ENCODE measurements around the gene MAGIX.

- TF ChIP-seq, protein P1, sequence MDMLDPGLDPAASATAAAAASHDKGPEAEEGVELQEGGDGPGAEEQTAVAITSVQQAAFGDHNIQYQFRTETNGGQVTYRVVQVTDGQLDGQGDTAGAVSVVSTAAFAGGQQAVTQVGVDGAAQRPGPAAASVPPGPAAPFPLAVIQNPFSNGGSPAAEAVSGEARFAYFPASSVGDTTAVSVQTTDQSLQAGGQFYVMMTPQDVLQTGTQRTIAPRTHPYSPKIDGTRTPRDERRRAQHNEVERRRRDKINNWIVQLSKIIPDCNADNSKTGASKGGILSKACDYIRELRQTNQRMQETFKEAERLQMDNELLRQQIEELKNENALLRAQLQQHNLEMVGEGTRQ (IDR thresholded peaks at IDR 0.05; ENCODE audit: low read depth, low read length) = no peak
- TF ChIP-seq, protein P2, sequence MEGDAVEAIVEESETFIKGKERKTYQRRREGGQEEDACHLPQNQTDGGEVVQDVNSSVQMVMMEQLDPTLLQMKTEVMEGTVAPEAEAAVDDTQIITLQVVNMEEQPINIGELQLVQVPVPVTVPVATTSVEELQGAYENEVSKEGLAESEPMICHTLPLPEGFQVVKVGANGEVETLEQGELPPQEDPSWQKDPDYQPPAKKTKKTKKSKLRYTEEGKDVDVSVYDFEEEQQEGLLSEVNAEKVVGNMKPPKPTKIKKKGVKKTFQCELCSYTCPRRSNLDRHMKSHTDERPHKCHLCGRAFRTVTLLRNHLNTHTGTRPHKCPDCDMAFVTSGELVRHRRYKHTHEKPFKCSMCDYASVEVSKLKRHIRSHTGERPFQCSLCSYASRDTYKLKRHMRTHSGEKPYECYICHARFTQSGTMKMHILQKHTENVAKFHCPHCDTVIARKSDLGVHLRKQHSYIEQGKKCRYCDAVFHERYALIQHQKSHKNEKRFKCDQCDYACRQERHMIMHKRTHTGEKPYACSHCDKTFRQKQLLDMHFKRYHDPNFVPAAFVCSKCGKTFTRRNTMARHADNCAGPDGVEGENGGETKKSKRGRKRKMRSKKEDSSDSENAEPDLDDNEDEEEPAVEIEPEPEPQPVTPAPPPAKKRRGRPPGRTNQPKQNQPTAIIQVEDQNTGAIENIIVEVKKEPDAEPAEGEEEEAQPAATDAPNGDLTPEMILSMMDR (conservative IDR thresholded peaks at IDR 0.05; ENCODE audit: low read depth, low read length) = no peak
- TF ChIP-seq FOS (IDR thresholded peaks at IDR 0.05; ENCODE audit: low read depth, low read length) (no peak), POLR2A (IDR thresholded peaks at IDR 0.05; ENCODE audit: low read depth, low read length) (no peak), MXI1 (IDR thresholded peaks at IDR 0.05; ENCODE audit: borderline replicate concordance, low read depth, low read length) (no peak), MAFK (IDR thresholded peaks at IDR 0.05; ENCODE audit: low read depth, low read length) (no peak), CEBPB (IDR thresholded peaks at IDR 0.05; ENCODE audit: low read depth, low read length) (no peak), CHD1 (IDR thresholded peaks at IDR 0.05; ENCODE audit: low read depth, low read length) (no peak), RAD21 (IDR thresholded peaks at IDR 0.05; ENCODE audit: low read length) (no peak), RFX5 (IDR thresholded peaks at IDR 0.05; ENCODE audit: low read depth, low read length) (no peak), RCOR1 (IDR thresholded peaks at IDR 0.05; ENCODE audit: insufficient replicate concordance, low read length) (no peak)
Observed at GRCh38 chrX:49139713-49140112, 22.8 kb upstream of the MAGIX start.
